Endothelial cell (in vitro differentiated cells): ENCODE results near the gene CACNA1C. TPM values are rescaled to one million over a fixed set of nuclear protein-coding genes. Genes with fewer than 3 reads are reported as not detected.

ENCODE experiments used
- DNase-seq: peaks from one replicate; pipeline ENCODE4 v3.0.0; 2021; ENCODE audit warnings: low spot score
- H3K27ac Mint-ChIP-seq: one replicate; pipeline ENCODE4 v1.8.0; 2021; ENCODE audit warnings: mixed read lengths, inconsistent platforms; ENCODE audit not compliant: unreplicated experiment
- H3K27me3 Mint-ChIP-seq: one replicate; pipeline ENCODE4 v1.8.0; 2021; ENCODE audit warnings: mild to moderate bottlenecking, moderate library complexity, mixed read lengths, inconsistent platforms; ENCODE audit not compliant: unreplicated experiment
- H3K36me3 Mint-ChIP-seq: one replicate; pipeline ENCODE4 v1.8.0; 2021; ENCODE audit warnings: mild to moderate bottlenecking, low read depth, mixed read lengths, inconsistent platforms; ENCODE audit not compliant: unreplicated experiment
- H3K4me1 Mint-ChIP-seq: one replicate; pipeline ENCODE4 v1.8.0; 2021; ENCODE audit warnings: mild to moderate bottlenecking, mixed read lengths, inconsistent platforms; ENCODE audit not compliant: unreplicated experiment
- H3K4me3 Mint-ChIP-seq: one replicate; pipeline ENCODE4 v1.8.0; 2021; ENCODE audit warnings: mild to moderate bottlenecking, mixed read lengths, inconsistent platforms; ENCODE audit not compliant: unreplicated experiment
- H3K9me3 Mint-ChIP-seq: one replicate; pipeline ENCODE4 v1.8.0; 2021; ENCODE audit warnings: mixed read lengths, inconsistent platforms; ENCODE audit not compliant: unreplicated experiment
- CTCF ChIP-seq: fragments of 200-600 bp; sonication (generic); IDR thresholded peaks from one replicate; pipeline ENCODE4 v1.5.0; 2021; ENCODE audit warnings: antibody characterized with exemption; ENCODE audit not compliant: unreplicated experiment
- total RNA-seq: library from RNA; stranded (reverse); fragmentation: NEBNext Ultra II Directional; extraction: Animal tissue kit (Norgen Biotek cat#: 25700); gene quantifications from one replicate; pipeline ENCODE4 v1.2.1, GENCODE V29; 2021; ENCODE audit not compliant: unreplicated experiment

The CACNA1C gene
- total RNA-seq, 1 donor from 2014 or later = 11.1 TPM

- Mint-ChIP-seq H3K9me3 (no peaks in the 10 kb centered on the region), H3K4me1 (peaks cover 15% of the 10 kb centered on the region), H3K4me3 (no peak overlapping the region), H3K27me3 (no peaks in the 10 kb centered on the region), H3K27ac (no peak overlapping the region), H3K36me3 (peaks cover 4% of the 10 kb centered on the region)
- TF ChIP-seq CTCF = no peak
- DNase-seq = no peak
These were observed 295.2 kb downstream of the CACNA1C start for GRCh38 chr12:2347844-2348481.

- Mint-ChIP-seq H3K27me3 (peaks cover under 1% of the 10 kb centered on the region), H3K4me3 (no peak overlapping the region), H3K4me1 (peaks cover 17% of the 10 kb centered on the region), H3K36me3 (peaks cover 6% of the 10 kb centered on the region), H3K9me3 (no peaks in the 10 kb centered on the region), H3K27ac (no peak overlapping the region)
- no peak for TF ChIP-seq CTCF
- DNase-seq = no peak
These were observed 295.7 kb downstream of the CACNA1C start for GRCh38 chr12:2348482-2348852.

GRCh38 chr12:2351161-2351560, 298.4 kb downstream of the CACNA1C start:
- H3K4me3 Mint-ChIP-seq = no peak overlapping the region
- peaks cover 6% of the 10 kb centered on the region for H3K36me3 Mint-ChIP-seq
- TF ChIP-seq CTCF = no peak
- no peak for DNase-seq
- H3K9me3 Mint-ChIP-seq = no peaks in the 10 kb centered on the region
- peaks cover 11% of the 10 kb centered on the region for H3K4me1 Mint-ChIP-seq
- no peak overlapping the region for H3K27ac Mint-ChIP-seq
- peaks cover 7% of the 10 kb centered on the region for H3K27me3 Mint-ChIP-seq

GRCh38 chr12:2352203-2352602, 299.4 kb downstream of the CACNA1C start:
- Mint-ChIP-seq H3K4me1 (peaks cover 7% of the 10 kb centered on the region), H3K4me3 (no peak overlapping the region), H3K27ac (no peak overlapping the region), H3K9me3 (no peaks in the 10 kb centered on the region), H3K36me3 (peaks cover 6% of the 10 kb centered on the region), H3K27me3 (peaks cover 7% of the 10 kb centered on the region)
- no peak for TF ChIP-seq CTCF
- DNase-seq = no peak

- Mint-ChIP-seq H3K4me3 (no peak overlapping the region), H3K27me3 (peaks cover 7% of the 10 kb centered on the region), H3K4me1 (peaks cover 11% of the 10 kb centered on the region), H3K27ac (no peak overlapping the region), H3K36me3 (peaks cover 6% of the 10 kb centered on the region), H3K9me3 (no peaks in the 10 kb centered on the region)
- DNase-seq = no peak
- TF ChIP-seq CTCF = no peak
These were observed 300.5 kb downstream of the CACNA1C start for GRCh38 chr12:2353281-2353680.
